ENCODE results near the gene CHIT1.

DNA sequence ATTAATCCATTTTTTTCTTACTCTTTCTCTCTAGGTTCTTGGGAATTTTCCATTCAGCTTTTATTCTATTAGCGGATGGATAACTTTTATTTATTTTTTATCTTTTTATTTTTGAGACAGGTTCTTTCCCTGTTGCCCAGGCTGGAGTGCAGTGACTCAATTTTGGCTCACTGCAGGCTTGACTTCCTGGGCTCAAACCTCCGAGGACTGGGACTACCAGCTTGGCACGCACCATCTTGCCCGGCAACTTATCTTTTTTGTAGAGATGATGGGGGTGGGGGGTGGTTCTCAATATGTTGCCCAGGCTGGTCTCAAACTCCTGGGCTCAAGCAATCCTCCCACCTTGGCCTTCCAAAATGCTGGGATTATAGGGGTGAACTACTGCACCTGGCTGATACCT lies 36.1 kb upstream of the CHIT1 start:
- TF ChIP-seq POLR2A (IDR thresholded peaks at IDR 0.05), result no peak
- TF ChIP-seq, protein P1, sequence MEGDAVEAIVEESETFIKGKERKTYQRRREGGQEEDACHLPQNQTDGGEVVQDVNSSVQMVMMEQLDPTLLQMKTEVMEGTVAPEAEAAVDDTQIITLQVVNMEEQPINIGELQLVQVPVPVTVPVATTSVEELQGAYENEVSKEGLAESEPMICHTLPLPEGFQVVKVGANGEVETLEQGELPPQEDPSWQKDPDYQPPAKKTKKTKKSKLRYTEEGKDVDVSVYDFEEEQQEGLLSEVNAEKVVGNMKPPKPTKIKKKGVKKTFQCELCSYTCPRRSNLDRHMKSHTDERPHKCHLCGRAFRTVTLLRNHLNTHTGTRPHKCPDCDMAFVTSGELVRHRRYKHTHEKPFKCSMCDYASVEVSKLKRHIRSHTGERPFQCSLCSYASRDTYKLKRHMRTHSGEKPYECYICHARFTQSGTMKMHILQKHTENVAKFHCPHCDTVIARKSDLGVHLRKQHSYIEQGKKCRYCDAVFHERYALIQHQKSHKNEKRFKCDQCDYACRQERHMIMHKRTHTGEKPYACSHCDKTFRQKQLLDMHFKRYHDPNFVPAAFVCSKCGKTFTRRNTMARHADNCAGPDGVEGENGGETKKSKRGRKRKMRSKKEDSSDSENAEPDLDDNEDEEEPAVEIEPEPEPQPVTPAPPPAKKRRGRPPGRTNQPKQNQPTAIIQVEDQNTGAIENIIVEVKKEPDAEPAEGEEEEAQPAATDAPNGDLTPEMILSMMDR (IDR thresholded peaks at IDR 0.05), result no peak
